HUES48 (cell line): ENCODE measurements around the gene TLX2.
"Not testable (repeated sequence)": the region's sequence is repeated elsewhere in the genome, so short reads cannot be mapped to it uniquely, and the experiment has no call there.

Source experiments
- H3K27ac ChIP-seq: one replicate; pipeline ENCODE4 v1.7.0; 2013; ENCODE audit warnings: low read depth, low read length, inconsistent platforms
- H3K27me3 ChIP-seq: 2 replicates; pipeline ENCODE4 v1.6.1; 2013; ENCODE audit warnings: mild to moderate bottlenecking, low read length; ENCODE audit not compliant: control insufficient read depth, insufficient read depth
- H3K36me3 ChIP-seq: 2 replicates; pipeline ENCODE4 v1.6.1; 2013; ENCODE audit warnings: low read length; ENCODE audit not compliant: control insufficient read depth, insufficient read depth
- H3K4me1 ChIP-seq: 2 replicates; pipeline ENCODE4 v1.6.1; 2013; ENCODE audit warnings: mild to moderate bottlenecking, low read length; ENCODE audit not compliant: control insufficient read depth, insufficient read depth
- H3K4me3 ChIP-seq: 2 replicates; pipeline ENCODE4 v1.5.1; 2013; ENCODE audit warnings: mild to moderate bottlenecking, low read depth, low read length
- H3K9ac ChIP-seq: 2 replicates; pipeline ENCODE4 v1.6.1; 2013; ENCODE audit warnings: mild to moderate bottlenecking, low read depth, low read length, moderate library complexity
- H3K9me3 ChIP-seq: 2 replicates; pipeline ENCODE4 v1.6.1; 2013; ENCODE audit warnings: low read length; ENCODE audit not compliant: control insufficient read depth, insufficient read depth

Gene TLX2

GRCh38 chr2:74514368-74515270 lies at the start of gene TLX2:
TSS of gene TLX2 (plus strand) at chr2:74514450. CDS start at chr2:74514807, 357 bp downstream.
- Histone ChIP-seq H3K4me1 (peaks cover 7% of the 10 kb centered on the region), H3K9me3 (peaks cover 7% of the 10 kb centered on the region), H3K27ac (no peak within 1 kb of the TSS), H3K36me3 (no peaks in the 10 kb centered on the region), H3K27me3 (peaks cover 100% of the 10 kb centered on the region), H3K4me3 (peak within 1 kb of the TSS; percentile 57), H3K9ac (no peak within 1 kb of the TSS)

GRCh38 chr2:74470742-74471141 lies 43.5 kb upstream of the TLX2 start:
- not testable (repeated sequence) for H3K27me3 ChIP-seq, H3K4me3 ChIP-seq, H3K9ac ChIP-seq, H3K9me3 ChIP-seq, H3K27ac ChIP-seq
- H3K4me1 ChIP-seq, result peaks cover 13% of the 10 kb centered on the region; the same call in 1 of the 2 replicates
- H3K36me3 ChIP-seq, result peaks cover 16% of the 10 kb centered on the region

GRCh38 chr2:74471332-74472065 lies 42.8 kb upstream of the TLX2 start:
- no peaks in the 10 kb centered on the region for H3K9me3 ChIP-seq
- peaks cover 17% of the 10 kb centered on the region for H3K36me3 ChIP-seq
- H3K27ac ChIP-seq, result peak overlapping the region; percentile 95
- peak overlapping the region; percentile 81 for H3K9ac ChIP-seq
- H3K4me3 ChIP-seq, result peak overlapping the region; percentile 99
- H3K27me3 ChIP-seq, result no peaks in the 10 kb centered on the region
- H3K4me1 ChIP-seq, result peaks cover 10% of the 10 kb centered on the region; the same call in 1 of the 2 replicates

- Histone ChIP-seq H3K4me1 (peaks cover 10% of the 10 kb centered on the region; the same call in 1 of the 2 replicates), H3K27me3 (no peaks in the 10 kb centered on the region), H3K36me3 (peaks cover 22% of the 10 kb centered on the region), H3K9me3 (no peaks in the 10 kb centered on the region), H3K9ac (peak within 1 kb of the TSS; percentile 81), H3K27ac (peak within 1 kb of the TSS; percentile 95), H3K4me3 (peak within 1 kb of the TSS; percentile 99)
Measured at GRCh38 chr2:74472086-74472944, 41.9 kb upstream of the TLX2 start, which contains the start of gene MRPL53. TSS of gene MRPL53 (minus strand) at chr2:74472680. CDS start at chr2:74472660, 20 bp downstream.

GRCh38 chr2:74472945-74473258 lies 41.3 kb upstream of the TLX2 start:
- Histone ChIP-seq H3K4me3 (peak overlapping the region; percentile 99), H3K36me3 (peaks cover 27% of the 10 kb centered on the region), H3K9ac (peak overlapping the region; percentile 81), H3K27me3 (no peaks in the 10 kb centered on the region), H3K9me3 (no peaks in the 10 kb centered on the region), H3K27ac (peak overlapping the region; percentile 95), H3K4me1 (peaks cover 10% of the 10 kb centered on the region; the same call in 1 of the 2 replicates)

GRCh38 chr2:74474481-74474880 lies 39.8 kb upstream of the TLX2 start:
- H3K36me3 ChIP-seq, result peaks cover 31% of the 10 kb centered on the region
- H3K27ac ChIP-seq, result no peak overlapping the region
- H3K4me1 ChIP-seq, result peaks cover 10% of the 10 kb centered on the region; the same call in 1 of the 2 replicates
- no peak overlapping the region for H3K9ac ChIP-seq
- H3K9me3 ChIP-seq, result no peaks in the 10 kb centered on the region
- H3K27me3 ChIP-seq, result no peaks in the 10 kb centered on the region
- no peak overlapping the region for H3K4me3 ChIP-seq

GRCh38 chr2:74474899-74475298 lies 39.4 kb upstream of the TLX2 start:
- H3K36me3 ChIP-seq, result peaks cover 36% of the 10 kb centered on the region
- H3K4me1 ChIP-seq, result peaks cover 10% of the 10 kb centered on the region; the same call in 1 of the 2 replicates
- H3K9me3 ChIP-seq, result no peaks in the 10 kb centered on the region

GRCh38 chr2:74481431-74481830 lies 32.8 kb upstream of the TLX2 start:
- peaks cover 36% of the 10 kb centered on the region for H3K36me3 ChIP-seq
- H3K27ac ChIP-seq, result no peak overlapping the region

More at GRCh38 chr2:74474899-74475298, 39.4 kb upstream of the TLX2 start:
- H3K4me3 ChIP-seq, result no peak overlapping the region
- H3K27ac ChIP-seq, result no peak overlapping the region
- H3K9ac ChIP-seq, result no peak overlapping the region
- no peaks in the 10 kb centered on the region for H3K27me3 ChIP-seq

GRCh38 chr2:74481961-74482800 lies 32.1 kb upstream of the TLX2 start:
- Histone ChIP-seq H3K27ac (peak overlapping the region; percentile 90), H3K9ac (peak overlapping the region; percentile 76), H3K27me3 (no peaks in the 10 kb centered on the region), H3K4me1 (peaks cover 6% of the 10 kb centered on the region), H3K36me3 (peaks cover 34% of the 10 kb centered on the region), H3K9me3 (no peaks in the 10 kb centered on the region), H3K4me3 (peak overlapping the region; percentile 78)

More at GRCh38 chr2:74481431-74481830, 32.8 kb upstream of the TLX2 start:
- Histone ChIP-seq H3K4me3 (peak overlapping the region; percentile 78), H3K9me3 (no peaks in the 10 kb centered on the region), H3K4me1 (peaks cover 6% of the 10 kb centered on the region), H3K27me3 (no peaks in the 10 kb centered on the region), H3K9ac (no peak overlapping the region)
